ENCODE data around the gene LRRC1.
"Not testable (repeated sequence)": the region's sequence is repeated elsewhere in the genome, so short reads cannot be mapped to it uniquely, and the experiment has no call there.

The LRRC1 gene

DNA sequence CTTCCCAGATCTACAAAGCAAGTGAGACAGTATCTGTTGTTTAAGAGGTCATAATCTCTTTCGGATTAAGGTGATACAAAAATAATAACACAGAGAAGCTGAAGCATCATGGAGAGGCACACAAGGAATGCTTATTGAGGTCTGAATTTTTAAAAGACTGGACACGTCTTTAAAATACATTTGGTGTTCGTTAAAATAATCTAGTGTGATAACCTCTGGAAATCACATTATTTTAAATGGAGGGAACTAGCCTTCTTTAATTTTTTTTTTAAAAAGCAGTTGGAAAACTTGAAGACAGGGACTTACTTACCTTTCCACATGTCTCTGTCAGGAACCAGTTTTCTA, 1.9 kb upstream of the LRRC1 start:
- DNase-seq (ENCODE audit: low read depth): no peak

DNA sequence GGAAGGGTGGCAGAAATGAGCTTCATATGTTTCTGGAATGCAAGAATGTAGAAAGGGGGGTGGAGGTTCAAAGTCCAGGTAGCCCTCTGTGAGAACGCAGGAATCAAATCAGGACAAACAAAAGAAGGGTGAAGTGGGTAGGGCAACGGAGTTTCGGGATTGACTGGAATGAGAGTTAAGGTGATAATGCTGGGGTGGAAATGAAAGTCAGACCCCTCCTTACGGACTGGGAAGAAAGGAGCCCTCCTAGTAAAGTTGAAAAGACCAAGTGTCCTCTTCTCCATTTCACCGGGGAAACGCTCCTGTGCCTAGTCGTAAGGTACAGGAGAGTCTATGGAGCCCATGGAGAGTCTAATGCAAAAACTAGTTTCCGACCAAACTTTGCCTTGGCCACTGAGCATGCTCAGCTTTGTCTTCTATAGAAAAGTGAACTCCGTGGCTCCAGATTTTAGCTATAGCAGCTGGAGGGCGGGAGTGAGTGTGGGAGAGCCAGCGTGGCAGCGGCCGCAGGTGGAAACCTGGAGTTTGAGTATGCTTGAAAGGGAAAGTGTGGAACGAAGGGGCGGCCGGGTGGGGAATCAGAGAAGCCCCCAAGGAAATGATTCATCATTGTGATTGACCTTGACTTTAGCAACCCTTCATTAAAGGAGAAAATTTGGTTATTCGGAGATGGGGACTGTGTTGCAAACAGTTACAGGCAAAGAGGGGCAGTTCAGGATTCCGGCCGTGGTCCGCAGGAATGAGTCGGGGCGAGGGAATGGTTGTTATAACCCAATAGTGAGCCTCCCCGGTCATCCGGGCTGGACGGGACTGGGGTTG, 1.3 kb upstream of the LRRC1 start:
- DNase-seq (ENCODE audit: low read depth): no peak

DNA sequence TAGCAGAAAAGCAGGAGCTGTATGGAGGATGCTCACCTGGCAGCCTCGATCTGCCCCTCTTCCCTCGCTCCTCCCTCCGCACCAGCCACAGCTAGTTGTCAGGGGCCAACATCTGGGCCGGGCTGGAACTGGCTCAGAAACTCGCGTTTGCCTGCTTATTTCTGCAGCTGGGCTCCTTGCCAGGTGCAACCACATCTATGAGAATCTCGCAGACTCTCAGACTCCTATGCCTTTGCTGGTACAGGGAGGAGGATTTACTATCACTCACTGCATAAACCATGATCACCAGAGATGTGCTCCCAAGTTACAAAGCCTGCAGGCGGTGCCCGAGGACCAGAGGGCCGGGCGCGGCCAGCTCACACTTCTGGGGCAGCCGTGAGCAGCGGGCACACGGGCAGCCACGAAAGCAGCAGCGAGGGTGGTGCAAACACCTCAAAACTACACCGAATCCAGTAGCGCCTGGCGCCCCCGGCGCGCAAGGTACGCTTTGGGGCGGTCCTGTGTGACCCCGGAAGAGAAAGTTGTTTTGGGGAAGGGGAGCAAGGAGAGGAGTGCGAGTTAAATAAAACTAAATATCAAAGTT, 577 bp upstream of the LRRC1 start:
- peak; percentile 79 for DNase-seq (ENCODE audit: low read depth)

DNA sequence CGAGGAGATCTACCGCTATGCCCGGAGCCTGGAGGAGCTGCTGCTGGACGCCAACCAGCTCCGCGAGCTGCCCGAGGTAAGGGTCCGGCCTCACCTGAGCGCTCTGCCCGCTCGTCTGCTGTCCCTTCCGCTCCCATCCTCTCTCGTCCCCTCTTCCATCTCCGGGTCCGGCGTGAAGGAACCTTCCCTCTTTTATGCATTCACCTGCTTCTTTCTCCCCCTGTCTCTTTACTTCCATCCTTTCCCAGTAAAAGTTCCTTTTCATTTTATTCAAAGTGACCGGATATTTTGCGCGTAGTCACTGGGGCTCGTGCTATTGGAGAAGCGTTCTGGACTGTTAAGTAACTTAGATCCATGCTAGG, 516 bp downstream of the LRRC1 start:
- no peak for DNase-seq (ENCODE audit: low read depth)

DNA sequence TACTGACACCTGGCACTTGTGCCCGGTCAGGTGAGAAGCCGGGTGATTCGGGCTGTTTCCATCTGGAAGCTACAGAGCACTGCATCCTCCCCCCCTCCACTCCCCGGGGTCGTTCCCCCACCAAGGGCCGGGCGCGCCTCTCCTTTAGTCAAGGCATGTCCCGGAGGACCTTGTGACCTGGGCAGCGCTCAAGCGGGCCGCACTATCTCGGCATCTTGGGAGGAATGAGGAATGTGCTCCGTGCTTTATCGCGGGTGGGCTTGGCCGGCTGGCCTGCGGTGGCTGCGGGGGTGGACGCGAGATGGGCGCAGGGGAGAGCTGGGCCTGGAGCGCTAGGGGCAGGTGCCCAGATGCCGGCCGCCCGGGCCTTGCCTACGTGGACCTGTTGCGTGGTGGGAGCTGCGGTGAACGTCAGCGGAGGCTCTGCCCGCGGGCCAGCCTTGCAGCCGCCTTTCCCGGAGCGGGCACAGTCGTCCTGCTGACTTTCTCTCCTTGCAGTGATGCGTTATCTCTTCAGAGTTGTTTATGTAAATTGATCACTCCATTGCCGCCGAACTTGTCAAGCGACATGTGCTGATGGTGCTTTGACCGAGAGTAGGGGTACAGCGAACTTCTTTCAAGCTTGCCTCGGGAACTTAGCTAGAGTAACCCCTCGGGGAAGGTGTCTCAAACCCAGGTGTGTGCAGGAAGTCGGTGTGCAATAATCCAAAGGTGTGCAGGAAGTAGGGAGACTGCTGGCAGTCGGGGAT, 1.1 kb downstream of the LRRC1 start:
- no peak for DNase-seq (ENCODE audit: low read depth)

DNA sequence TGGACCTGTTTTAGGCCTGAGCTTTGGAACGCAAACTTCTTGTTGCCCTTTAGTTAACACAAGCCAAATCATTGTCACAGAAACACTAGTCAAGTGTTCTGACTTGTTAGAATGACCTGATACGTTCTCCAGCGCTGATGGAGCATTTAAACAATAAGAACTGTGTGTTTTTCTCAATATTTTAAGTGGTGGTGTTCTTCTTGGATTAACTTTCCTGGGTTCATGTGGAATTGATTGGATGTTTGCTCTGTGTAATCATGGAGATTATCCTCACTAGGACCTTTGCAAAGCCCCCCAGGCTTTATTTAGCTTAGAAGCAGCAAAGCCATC, 1.6 kb downstream of the LRRC1 start:
- no peak for DNase-seq (ENCODE audit: low read depth)

DNA sequence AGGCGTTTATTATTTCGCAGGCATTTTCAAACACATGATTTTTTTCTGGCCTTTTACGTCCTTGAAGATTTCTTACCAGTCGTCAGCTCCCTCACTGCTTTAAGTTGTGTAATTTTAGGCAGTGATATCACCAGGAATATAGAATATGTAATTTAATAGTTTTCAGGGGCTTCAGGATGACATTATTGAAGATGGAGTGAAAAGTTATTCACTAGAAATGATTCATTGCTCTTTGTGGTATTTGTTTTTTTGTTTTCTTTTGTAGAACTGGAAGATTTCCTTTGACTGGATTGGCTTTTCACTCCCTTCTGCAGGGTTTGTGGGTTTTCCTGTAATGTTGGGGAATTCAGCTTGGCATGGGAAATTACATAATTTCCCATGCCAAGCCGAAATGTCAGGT, 2.0 kb downstream of the LRRC1 start:
- no peak for DNase-seq (ENCODE audit: low read depth)

DNA sequence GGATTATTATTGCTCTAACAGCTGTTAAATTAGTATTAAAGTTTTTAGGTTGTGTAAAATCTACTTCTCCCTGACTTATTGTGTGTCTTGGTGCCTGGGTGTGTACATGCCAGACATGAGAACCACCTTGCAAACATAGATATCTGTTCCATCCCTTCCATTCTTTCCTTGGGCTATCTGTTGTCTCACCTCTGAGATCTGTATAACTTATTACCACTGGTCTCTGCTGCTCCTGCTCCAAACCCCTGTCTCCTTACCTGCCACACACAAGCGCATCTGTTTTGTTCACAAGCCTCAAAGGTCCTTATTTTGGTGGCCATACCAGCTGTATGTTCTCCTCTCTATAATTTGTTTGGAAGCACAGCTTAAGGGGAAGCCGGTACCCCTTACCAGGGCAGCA, 2.5 kb downstream of the LRRC1 start:
- DNase-seq (ENCODE audit: low read depth): no peak

DNA sequence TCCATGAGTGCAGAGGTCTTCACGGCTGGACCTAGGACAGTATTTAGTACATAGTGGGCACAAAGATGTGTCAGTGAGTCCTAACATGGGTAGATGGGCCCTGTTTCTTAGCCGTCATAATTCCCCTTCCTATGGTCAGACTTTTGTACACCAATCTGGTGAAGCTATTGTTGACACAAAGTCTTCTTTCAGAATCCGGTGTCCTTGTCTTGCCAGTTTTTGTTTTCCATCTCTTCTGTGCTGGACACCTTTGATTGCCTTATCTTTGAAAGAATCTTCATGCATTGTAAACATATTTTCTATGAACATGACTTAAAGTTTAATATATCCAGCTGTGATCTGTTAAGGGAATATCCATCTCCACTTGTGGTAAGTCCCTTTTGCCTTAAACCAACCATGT, 4.5 kb downstream of the LRRC1 start:
- DNase-seq (ENCODE audit: low read depth): no peak

DNA sequence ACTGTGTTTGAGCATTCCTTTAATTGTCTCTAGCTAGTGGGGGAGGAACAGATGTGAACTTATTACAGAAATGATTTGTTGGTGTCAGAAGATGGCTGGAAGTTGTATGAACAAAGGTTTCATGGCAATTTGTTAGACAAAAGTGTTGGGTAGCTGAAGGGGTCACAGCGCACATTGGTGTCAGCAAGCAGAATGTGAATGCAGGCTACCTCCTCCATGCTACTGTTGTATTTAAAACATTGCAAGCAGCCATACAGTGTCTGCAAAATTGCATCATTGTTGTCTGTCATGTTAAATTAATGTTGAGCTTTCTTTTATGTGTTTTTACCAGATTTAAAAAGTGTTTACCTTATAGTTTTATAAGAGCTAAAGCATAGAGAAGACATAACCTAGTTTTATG, 6.2 kb downstream of the LRRC1 start:
- DNase-seq (ENCODE audit: low read depth): no peak

DNA sequence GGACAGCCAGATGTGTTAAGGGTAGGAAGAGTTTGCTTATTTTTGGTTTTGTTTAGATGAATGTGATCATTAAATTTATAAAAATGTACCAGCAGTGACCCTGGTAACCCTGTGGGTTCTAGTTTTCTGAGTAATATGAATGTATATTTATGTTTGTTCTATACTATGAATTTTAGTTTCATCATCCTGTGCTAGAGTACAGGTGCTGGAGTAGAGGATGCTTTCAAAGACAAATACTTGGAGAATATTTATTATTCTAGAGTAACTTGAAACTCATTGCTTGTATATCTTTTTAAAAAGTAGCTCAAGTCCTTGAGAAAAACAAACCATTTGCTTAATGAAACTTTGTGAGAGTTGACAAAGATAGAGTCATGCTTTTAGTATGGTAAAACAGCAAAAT, 7.8 kb downstream of the LRRC1 start:
- DNase-seq (ENCODE audit: low read depth): no peak

DNA sequence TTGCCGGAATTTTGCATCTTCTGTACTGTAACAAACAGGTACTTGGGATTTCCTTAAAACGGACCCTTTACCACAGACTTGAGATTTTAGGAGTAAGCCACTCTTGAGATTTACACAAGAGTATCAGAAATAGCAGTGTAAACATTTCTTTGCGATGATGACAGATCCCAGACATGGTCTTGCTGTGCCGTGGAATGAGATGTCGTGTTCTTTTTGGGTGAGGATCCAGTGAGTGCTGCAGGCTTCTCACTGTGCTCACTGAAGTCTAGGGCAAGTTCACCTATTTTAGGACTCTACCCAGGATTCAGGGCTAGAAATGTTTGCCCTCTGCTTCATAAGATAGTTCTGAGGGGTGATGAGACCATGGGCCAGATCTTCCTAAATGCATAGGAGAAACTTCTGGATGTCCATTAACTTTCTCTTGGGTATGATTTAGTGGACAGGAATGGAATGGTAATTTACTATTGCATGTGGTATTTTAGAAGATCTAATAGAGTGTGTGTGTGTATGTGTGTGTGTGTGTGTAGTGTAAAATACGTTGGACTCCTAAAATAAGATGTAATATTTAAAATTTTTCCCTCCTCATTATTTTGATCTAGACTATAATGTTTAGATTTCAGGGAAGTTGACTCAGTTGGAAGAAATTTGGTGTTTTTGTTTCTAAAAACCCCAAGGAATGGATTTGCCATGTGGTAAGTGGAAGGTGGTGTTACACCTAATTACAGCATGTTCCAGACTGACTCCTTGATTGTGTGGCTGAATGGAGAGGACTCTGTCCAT, 8.5 kb downstream of the LRRC1 start:
- no peak for DNase-seq (ENCODE audit: low read depth)

DNA sequence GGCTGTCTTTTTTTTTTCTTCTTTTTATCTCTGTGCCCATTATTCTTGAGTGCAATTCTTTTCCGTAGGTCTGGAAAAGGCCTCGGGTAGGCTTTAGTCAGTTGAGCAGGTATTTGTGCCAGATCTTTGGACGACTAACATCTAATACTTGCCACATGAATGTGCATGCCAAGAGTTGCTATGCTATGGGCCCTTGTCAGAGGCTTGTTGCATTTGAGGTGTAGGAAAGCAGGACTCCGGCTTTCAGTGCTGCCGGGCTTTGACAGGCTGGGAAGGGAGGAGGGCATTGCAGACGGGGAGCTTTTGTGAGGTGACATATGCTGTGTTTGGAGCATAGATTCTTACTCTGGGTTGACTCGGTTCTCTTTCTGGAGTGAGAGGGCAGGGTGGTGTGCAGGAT, 10.2 kb downstream of the LRRC1 start:
- no peak for DNase-seq (ENCODE audit: low read depth)

DNA sequence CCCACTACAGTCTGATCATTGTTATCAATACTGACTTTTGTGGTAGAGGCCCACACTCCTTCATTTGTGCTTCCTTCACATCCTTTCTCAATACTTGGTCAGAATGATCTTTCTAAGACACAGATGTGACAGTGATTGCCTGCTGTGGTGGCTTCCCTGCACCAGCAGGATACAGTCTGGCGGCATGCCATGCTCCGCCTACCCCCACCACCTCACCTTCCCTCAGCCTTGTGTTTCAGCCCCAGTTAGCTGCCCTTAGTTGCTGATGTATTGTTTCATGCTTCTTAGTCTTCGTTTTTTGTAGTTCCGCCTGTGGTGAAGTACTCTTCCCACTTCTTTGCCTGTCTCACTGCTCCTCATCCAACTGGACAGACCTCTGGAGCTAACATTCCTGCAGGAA, 10.9 kb downstream of the LRRC1 start:
- DNase-seq (ENCODE audit: low read depth): no peak

DNA sequence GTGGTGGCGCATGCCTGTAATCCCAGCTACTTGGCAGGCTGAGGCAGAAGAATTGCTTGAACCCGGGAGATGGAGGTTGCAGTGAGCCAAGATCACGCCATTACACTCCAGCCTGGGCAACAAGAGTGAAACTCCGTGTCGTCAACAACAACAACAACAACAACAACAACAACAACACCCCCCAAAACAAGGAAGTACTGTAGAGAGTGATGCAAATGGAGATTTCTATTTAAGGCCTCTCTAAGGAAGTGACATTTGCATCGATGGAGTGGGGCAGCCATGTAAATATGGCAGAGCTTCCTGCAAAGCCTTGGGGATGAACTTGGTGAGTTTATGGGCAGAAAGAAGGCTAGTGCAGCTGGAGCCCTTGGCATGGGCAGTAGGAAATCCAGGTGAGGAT, 12.8 kb downstream of the LRRC1 start:
- not testable (repeated sequence) for DNase-seq (ENCODE audit: low read depth)

DNA sequence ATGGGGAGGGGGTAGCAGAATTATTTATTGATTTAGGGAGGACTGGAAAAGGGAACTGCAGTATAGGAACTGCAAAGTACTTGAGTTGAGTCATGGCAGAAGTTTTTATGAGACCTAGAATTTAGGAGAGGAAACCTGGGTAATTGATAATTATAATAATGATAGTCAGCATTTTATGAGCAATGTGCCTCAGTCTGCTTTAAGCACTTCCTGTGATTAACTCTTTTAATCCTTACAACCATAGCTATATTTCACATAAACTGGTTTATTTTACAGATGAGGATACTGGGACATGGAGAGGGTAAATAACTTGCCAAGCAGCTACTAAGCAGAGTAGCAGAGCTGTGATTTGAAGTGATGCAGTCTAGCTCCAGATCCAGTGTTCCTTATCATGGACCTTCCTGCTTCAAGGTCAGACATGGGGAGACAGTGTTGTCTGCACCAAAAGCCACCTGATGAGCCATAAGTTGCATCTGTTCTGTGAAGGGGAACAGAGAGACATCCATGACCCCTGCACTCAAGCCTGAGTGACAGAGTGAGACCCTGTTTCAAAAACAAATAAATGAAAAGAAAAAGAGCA, 13.6 kb downstream of the LRRC1 start:
- DNase-seq (ENCODE audit: low read depth): no peak

DNA sequence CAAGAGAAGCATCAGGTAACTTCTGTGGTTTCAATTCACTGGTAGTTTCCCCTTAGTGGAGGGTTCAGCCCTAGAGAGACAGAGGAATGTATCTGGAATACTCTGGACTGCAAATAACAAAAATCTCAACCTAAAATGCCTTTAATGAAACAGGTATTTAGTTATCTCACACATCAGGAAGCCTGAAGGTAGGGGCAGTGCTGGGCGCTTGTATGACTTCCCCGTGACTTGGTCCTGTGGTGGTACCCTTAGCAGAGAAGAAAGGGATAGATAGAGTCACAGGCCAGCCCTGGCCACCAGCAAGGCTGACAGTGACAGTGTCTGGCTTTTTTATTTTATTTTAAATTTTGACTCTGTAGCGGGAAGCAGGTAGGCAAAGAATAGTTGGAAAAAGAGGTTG, 14.9 kb downstream of the LRRC1 start:
- DNase-seq (ENCODE audit: low read depth): no peak

DNA sequence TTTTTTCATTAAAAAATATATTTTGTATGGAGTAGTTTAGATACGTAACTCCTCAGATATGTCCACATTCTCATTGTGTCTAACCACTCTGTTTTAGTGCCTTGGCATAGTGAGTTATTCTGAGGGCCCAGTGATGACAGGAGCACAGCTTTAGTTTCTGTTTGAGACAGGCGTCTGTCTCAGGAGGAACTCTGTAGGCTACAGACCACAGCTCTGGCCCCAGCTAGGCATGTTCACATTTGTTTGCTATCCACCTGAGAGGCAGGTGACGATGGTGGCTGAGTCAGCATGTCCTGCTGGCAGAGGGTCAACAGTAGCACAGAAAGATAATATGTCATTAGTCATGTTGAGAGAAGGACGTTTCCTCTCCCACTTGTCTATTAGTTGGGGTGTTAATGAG, 16.3 kb downstream of the LRRC1 start:
- DNase-seq (ENCODE audit: low read depth): no peak

DNA sequence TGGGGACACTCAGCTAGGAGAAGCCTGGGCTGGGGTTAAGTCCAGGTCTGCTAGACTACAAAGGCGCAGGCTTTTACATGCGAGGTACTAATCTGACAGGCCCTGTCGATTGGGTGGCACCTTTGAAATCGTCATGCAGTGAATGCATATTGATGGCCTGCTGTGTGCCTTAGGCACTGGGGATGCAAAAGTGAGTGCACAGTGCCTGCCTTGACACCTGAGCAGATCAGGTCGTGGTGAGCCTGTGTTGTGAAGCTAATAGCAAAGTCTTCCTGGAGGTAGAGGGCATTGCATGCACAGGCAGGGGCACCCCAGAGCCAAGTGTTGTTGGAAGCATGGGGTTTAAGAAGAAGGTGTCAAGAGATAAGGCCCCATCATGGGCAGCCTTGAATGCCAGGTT, 16.9 kb downstream of the LRRC1 start:
- no peak for DNase-seq (ENCODE audit: low read depth)

DNA sequence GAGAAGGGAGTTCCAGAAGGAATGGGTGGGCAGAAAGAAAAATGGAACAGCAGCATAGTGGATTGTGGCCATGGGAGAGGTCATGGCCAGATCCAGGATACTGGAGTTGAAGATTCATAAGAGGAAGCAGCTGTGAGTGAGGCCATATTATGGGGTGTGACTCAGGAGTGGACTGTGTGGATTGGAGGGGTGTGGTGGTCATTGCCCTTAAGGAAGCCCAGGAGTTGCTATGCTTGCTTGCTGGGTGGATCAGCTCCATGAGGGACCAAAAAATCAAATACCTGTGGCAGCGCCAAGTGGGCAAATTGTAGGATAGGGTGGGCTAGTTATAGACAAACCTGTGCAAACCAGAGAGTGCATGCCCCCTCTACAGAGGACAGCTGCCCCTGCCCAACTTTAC, 18.3 kb downstream of the LRRC1 start:
- no peak for DNase-seq (ENCODE audit: low read depth)

DNA sequence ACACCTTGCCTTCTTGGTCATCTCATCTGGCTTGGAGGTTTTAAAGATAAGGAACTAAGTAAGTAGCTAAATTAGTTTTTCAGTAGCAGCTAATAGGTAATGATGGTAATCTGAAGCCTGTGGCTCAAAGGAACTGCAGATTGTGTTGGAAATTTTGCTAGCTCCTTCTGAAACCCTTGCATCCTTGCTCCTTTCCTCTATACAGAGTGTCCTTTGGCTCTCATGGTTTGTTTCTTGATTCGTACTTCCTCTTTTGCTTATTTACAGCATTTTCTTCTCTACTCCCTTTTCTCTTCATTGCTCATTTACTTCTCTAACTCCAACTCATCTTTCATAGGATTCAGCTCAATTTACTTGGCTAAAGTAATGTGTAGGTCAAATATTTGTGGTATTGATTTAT, 19.0 kb downstream of the LRRC1 start:
- no peak for DNase-seq (ENCODE audit: low read depth)

DNA sequence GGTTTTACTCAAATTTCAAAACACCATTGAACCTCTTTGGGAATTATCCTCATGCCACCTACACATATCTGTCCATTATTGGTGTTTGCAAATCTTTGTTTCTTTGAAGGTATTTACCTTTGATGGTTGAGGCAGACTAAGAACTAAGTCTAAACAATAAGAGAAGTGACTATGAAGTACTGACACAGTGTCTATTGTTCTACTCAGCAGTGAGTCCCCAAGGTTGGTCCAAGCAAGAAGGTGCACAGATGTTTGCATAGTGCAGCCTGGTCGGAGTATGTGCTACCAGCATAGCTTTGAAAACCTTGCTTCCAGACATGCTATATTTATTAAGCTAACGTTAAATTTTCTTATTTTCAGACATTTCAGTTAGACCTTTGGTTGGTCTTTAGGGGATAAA, 19.5 kb downstream of the LRRC1 start:
- no peak for DNase-seq (ENCODE audit: low read depth)
